Thyroid gland (tissue), 4 donors: ENCODE measurements around the gene TRPM7.

Experiments
- CTCF ChIP-seq, 6 experiments: fragments of 200-600 bp in 3 of 6; fragments of 450-650 bp in 3 of 6; sonication (generic) in 3 of 6; IDR thresholded peaks; one replicate each; pipeline ENCODE4 v1.5.1; 2016 to 2019; ENCODE audit warnings: antibody characterized with exemption in 6 of 6, mild to moderate bottlenecking in 2 of 6, inconsistent platforms in 1 of 6, moderate library complexity in 1 of 6
- POLR2A ChIP-seq, 2 donors: fragments of 450-650 bp; IDR thresholded peaks; one replicate each; pipeline ENCODE4 v1.6.1; 2017; ENCODE audit warnings: antibody characterized with exemption in 2 of 2, mild to moderate bottlenecking in 2 of 2, moderate library complexity in 1 of 2

- TF ChIP-seq POLR2A (IDR thresholded peaks at IDR 0.05), result no peak
- no peak for TF ChIP-seq CTCF (IDR thresholded peaks at IDR 0.05)
These were observed 92.3 kb downstream of the TRPM7 start for GRCh38 chr15:50594311-50594710.
